ENCODE results near the gene KCMF1. TPM values are rescaled to one million over a fixed set of nuclear protein-coding genes. Genes with fewer than 3 reads are reported as not detected.

The KCMF1 gene
- total and polyA plus RNA-seq, 2 of the 13 experiments (the other 11 are each of a cell fraction or from before 2014, with no cell fraction given), result 62.1 to 116 TPM

- TF ChIP-seq, protein P1, sequence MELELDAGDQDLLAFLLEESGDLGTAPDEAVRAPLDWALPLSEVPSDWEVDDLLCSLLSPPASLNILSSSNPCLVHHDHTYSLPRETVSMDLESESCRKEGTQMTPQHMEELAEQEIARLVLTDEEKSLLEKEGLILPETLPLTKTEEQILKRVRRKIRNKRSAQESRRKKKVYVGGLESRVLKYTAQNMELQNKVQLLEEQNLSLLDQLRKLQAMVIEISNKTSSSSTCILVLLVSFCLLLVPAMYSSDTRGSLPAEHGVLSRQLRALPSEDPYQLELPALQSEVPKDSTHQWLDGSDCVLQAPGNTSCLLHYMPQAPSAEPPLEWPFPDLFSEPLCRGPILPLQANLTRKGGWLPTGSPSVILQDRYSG (CRISPR knock-in tag; IDR thresholded peaks at IDR 0.05), result no peak
- TF ChIP-seq PITX1 (CRISPR knock-in tag; IDR thresholded peaks at IDR 0.05), result peak; percentile 63; the same call in 1 of the 2 replicates
- TF ChIP-seq, protein P2, sequence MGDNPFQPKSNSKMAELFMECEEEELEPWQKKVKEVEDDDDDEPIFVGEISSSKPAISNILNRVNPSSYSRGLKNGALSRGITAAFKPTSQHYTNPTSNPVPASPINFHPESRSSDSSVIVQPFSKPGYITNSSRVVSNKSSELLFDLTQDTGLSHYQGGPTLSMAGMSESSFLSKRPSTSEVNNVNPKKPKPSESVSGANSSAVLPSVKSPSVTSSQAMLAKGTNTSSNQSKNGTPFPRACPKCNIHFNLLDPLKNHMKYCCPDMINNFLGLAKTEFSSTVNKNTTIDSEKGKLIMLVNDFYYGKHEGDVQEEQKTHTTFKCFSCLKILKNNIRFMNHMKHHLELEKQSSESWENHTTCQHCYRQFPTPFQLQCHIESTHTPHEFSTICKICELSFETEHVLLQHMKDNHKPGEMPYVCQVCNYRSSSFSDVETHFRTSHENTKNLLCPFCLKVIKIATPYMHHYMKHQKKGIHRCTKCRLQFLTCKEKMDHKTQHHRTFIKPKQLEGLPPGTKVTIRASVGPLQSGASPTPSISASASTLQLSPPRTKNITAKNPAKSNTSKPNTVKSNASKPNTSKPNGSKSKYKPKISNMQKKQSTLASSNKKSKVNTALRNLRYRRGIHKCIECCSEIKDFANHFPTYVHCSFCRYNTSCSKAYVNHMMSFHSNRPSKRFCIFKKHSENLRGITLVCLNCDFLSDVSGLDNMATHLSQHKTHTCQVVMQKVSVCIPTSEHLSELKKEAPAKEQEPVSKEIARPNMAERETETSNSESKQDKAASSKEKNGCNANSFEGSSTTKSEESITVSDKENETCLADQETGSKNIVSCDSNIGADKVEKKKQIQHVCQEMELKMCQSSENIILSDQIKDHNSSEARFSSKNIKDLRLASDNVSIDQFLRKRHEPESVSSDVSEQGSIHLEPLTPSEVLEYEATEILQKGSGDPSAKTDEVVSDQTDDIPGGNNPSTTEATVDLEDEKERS (CRISPR knock-in tag; IDR thresholded peaks at IDR 0.05), result no peak
- peak; percentile 52 for TF ChIP-seq HNF4G (IDR thresholded peaks at IDR 0.05; ENCODE audit: borderline replicate concordance, low read depth, low read length)
- TF ChIP-seq HNF4G (CRISPR knock-in tag; IDR thresholded peaks at IDR 0.05; ENCODE audit: borderline replicate concordance, low read depth), result peak; percentile 72; the same call in 1 of the 2 replicates
- TF ChIP-seq ZKSCAN8 (CRISPR knock-in tag; IDR thresholded peaks at IDR 0.05; ENCODE audit: borderline replicate concordance), result peak; percentile 96
- peak; percentile 81 for TF ChIP-seq ZNF792 (CRISPR knock-in tag; IDR thresholded peaks at IDR 0.05)
- TF ChIP-seq FOSL2 (CRISPR knock-in tag; IDR thresholded peaks at IDR 0.05), result peak; percentile 94
- peak; percentile 98 for TF ChIP-seq PCBP1 (IDR thresholded peaks at IDR 0.05; ENCODE audit: borderline replicate concordance, low read depth, low read length)
- TF ChIP-seq SMC3 (IDR thresholded peaks at IDR 0.05; ENCODE audit: low read length), result 0 out of 2 replicates have a peak, but pooled peaks have one; percentile 9
- no peak for TF ChIP-seq NCOR1 (IDR thresholded peaks at IDR 0.05; ENCODE audit: borderline replicate concordance, low read length)
- TF ChIP-seq CENPBD1 (CRISPR knock-in tag; IDR thresholded peaks at IDR 0.05; ENCODE audit: borderline replicate concordance, low read depth), result no peak
- no peak for TF ChIP-seq ZNF549 (CRISPR knock-in tag; IDR thresholded peaks at IDR 0.05)
- peak; percentile 69; the same call in 1 of the 2 replicates for TF ChIP-seq ZNF547 (CRISPR knock-in tag; IDR thresholded peaks at IDR 0.05)
- TF ChIP-seq HMGA1 (CRISPR knock-in tag; conservative IDR thresholded peaks at IDR 0.05), result no peak
- TF ChIP-seq ZNF30 (CRISPR knock-in tag; IDR thresholded peaks at IDR 0.05), result no peak
- peak; percentile 51; the same call in 1 of the 2 replicates for TF ChIP-seq ISL2 (CRISPR knock-in tag; IDR thresholded peaks at IDR 0.05)
- TF ChIP-seq, protein P3, sequence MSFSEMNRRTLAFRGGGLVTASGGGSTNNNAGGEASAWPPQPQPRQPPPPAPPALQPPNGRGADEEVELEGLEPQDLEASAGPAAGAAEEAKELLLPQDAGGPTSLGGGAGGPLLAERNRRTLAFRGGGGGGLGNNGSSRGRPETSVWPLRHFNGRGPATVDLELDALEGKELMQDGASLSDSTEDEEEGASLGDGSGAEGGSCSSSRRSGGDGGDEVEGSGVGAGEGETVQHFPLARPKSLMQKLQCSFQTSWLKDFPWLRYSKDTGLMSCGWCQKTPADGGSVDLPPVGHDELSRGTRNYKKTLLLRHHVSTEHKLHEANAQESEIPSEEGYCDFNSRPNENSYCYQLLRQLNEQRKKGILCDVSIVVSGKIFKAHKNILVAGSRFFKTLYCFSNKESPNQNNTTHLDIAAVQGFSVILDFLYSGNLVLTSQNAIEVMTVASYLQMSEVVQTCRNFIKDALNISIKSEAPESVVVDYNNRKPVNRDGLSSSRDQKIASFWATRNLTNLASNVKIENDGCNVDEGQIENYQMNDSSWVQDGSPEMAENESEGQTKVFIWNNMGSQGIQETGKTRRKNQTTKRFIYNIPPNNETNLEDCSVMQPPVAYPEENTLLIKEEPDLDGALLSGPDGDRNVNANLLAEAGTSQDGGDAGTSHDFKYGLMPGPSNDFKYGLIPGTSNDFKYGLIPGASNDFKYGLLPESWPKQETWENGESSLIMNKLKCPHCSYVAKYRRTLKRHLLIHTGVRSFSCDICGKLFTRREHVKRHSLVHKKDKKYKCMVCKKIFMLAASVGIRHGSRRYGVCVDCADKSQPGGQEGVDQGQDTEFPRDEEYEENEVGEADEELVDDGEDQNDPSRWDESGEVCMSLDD (CRISPR knock-in tag; IDR thresholded peaks at IDR 0.05; ENCODE audit: borderline replicate concordance), result no peak
- no peak; the same call in 1 of the 2 replicates for TF ChIP-seq ZNF761 (CRISPR knock-in tag; conservative IDR thresholded peaks at IDR 0.05)
- peak; percentile 94 for TF ChIP-seq HDAC2 (CRISPR knock-in tag; IDR thresholded peaks at IDR 0.05)
Measured at GRCh38 chr2:84946204-84947009, 24.6 kb upstream of the KCMF1 start (continued).
